DND-41 (cell line): ENCODE measurements around the gene PPARA.

ENCODE experiments used
- ATAC-seq: fragments of 200-7000 bp; cut with Tn5 transposase; 3 replicates; pipeline ENCODE4 v1.9.1; 2021; ENCODE audit warnings: low read depth; ENCODE audit not compliant: insufficient read depth
- DNase-seq: peaks from one replicate; pipeline ENCODE4 v3.0.0-alpha.2; 2020
- H2AFZ ChIP-seq: 2 replicates; pipeline ENCODE4 v1.6.0; 2012; ENCODE audit warnings: low read depth, low read length
- H3K27ac ChIP-seq: 2 replicates; pipeline ENCODE4 v1.5.1; 2012; ENCODE audit warnings: low read length, inconsistent platforms
- H3K27me3 ChIP-seq: fragments of 200-600 bp; sonication (generic); 2 replicates; pipeline ENCODE4 v1.6.0; 2012; ENCODE audit warnings: low read length, mild to moderate bottlenecking, inconsistent platforms; ENCODE audit not compliant: insufficient read depth, poor library complexity
- H3K36me3 ChIP-seq: 2 replicates; pipeline ENCODE4 v1.5.1; 2012; ENCODE audit warnings: low read length, inconsistent platforms; ENCODE audit not compliant: insufficient read depth
- H3K4me1 ChIP-seq: 2 replicates; pipeline ENCODE4 v1.5.1; 2012; ENCODE audit warnings: mild to moderate bottlenecking, low read length; ENCODE audit not compliant: insufficient read depth
- H3K4me2 ChIP-seq: 2 replicates; pipeline ENCODE4 v1.6.0; 2012; ENCODE audit warnings: mild to moderate bottlenecking, moderate library complexity, low read length, inconsistent platforms; ENCODE audit not compliant: insufficient read depth
- H3K4me3 ChIP-seq, 2 experiments: fragments of 200-600 bp in 1 of 2; shearing (Covaris generic) in 1 of 2; 2 replicates each; pipeline ENCODE4 v1.5.1; 2012 to 2016; ENCODE audit warnings: inconsistent platforms in 2 of 2, low read length in 2 of 2, mild to moderate bottlenecking in 2 of 2, low read depth in 1 of 2, moderate library complexity in 1 of 2
- H3K79me2 ChIP-seq: 2 replicates; pipeline ENCODE4 v1.6.0; 2012; ENCODE audit warnings: low read length, inconsistent platforms; ENCODE audit not compliant: insufficient read depth
- H3K9ac ChIP-seq: 2 replicates; pipeline ENCODE4 v1.6.0; 2012; ENCODE audit warnings: low read depth, mild to moderate bottlenecking, inconsistent platforms, low read length, moderate library complexity
- H3K9me3 ChIP-seq: 2 replicates; pipeline ENCODE4 v1.5.1; 2012; ENCODE audit warnings: low read length, moderate library complexity, mild to moderate bottlenecking, inconsistent platforms; ENCODE audit not compliant: insufficient read depth, severe bottlenecking
- H4K20me1 ChIP-seq: 2 replicates; pipeline ENCODE4 v1.6.0; 2012; ENCODE audit warnings: low read length; ENCODE audit not compliant: insufficient read depth
- CTCF ChIP-seq: IDR thresholded peaks from 2 replicates; pipeline ENCODE4 v1.5.1; 2012; ENCODE audit warnings: borderline replicate concordance, low read length, moderate library complexity, mild to moderate bottlenecking; ENCODE audit not compliant: poor library complexity, severe bottlenecking; ENCODE audit errors: extremely low read depth
- EZH2 ChIP-seq: IDR thresholded peaks from 3 replicates; pipeline ENCODE4 v1.6.1; 2012; ENCODE audit warnings: borderline replicate concordance, low read depth, mild to moderate bottlenecking, moderate library complexity, low read length, inconsistent platforms; ENCODE audit not compliant: severe bottlenecking

The PPARA gene

DNA sequence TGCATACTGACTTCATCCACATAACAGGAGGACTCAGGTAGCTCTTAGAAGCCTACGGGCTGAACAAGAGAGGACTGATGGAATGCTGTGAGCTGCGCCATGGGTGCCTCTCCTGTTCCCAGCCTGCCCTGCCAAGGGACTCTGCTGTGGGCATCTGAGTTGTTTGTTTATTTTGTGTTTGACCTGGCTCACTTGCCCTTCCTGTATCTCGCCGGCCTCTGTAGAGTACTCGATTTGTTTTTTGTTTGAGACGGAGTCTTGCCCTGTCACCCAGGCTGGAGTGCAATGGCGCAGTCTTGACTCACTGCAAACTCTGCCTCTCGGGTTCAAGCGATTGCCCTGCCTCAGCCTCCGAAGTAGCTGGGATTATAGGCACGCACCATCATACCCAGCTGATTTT lies 119.2 kb downstream of the PPARA start:
- Histone ChIP-seq H2AFZ (no peak overlapping the region), H3K9me3 (peaks cover 7% of the 10 kb centered on the region), H3K79me2 (peaks cover 5% of the 10 kb centered on the region; the same call in 1 of the 2 replicates), H3K4me3 (no peak overlapping the region), H4K20me1 (no peaks in the 10 kb centered on the region), H3K9ac (0 out of 2 replicates have a peak overlapping the region, but pooled peaks have one; percentile 12), H3K4me2 (peak overlapping the region; percentile 82), H3K27ac (peak overlapping the region; percentile 53; the same call in 1 of the 2 replicates), H3K27me3 (no peaks in the 10 kb centered on the region), H3K36me3 (peaks cover 29% of the 10 kb centered on the region), H3K4me1 (peaks cover 33% of the 10 kb centered on the region)
- DNase-seq, result no peak
- ATAC-seq, result no peak
- TF ChIP-seq CTCF (no peak), EZH2 (no peak)

GRCh38 chr22:46272196-46272595 lies 121.9 kb downstream of the PPARA start:
- ATAC-seq (no peak), DNase-seq (no peak)
- no peaks in the 10 kb centered on the region for H4K20me1 ChIP-seq
- TF ChIP-seq CTCF (no peak), EZH2 (no peak)
- no peak overlapping the region for H3K27ac ChIP-seq
- H3K4me3 ChIP-seq, result no peak overlapping the region
- peaks cover 5% of the 10 kb centered on the region; the same call in 1 of the 2 replicates for H3K79me2 ChIP-seq
- H3K4me1 ChIP-seq, result peaks cover 26% of the 10 kb centered on the region
- H3K9ac ChIP-seq, result no peak overlapping the region
- no peak overlapping the region for H2AFZ ChIP-seq
- peaks cover 47% of the 10 kb centered on the region for H3K36me3 ChIP-seq
- no peaks in the 10 kb centered on the region for H3K9me3 ChIP-seq
- no peak overlapping the region for H3K4me2 ChIP-seq
- H3K27me3 ChIP-seq, result no peaks in the 10 kb centered on the region

DNA sequence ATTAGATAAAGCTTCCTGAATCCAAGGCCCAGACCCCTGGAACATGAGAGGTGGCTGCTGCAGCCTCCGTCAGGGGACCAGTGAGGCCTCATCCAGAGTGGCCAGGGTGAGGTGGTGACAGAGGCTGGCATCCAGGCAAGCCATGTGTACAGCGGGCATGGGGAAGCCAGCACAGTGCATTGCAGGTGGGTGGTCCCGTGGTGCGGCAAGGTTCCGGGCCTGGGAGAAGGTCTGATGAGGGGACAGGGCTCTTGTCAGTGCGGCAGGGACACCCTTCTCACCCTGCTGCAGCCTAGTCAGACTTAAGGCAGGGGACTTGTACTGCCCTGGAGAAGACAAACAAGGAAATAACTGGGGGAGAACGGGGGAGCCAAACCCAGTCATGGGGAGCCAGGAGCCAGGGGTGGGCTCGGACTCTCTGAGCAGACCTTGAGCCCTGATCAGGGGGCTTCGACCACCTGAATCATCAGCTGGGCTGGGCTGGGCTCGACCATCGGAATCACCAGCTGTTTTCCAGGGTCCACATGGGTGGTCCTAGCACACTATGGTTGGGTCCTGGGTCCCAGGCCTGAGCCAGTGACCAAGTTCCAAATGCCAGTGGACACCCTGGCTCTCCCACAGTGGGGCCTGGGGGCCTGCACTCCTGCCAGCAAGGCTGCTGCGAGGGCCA lies 122.6 kb downstream of the PPARA start:
- Histone ChIP-seq H3K36me3 (peaks cover 51% of the 10 kb centered on the region), H3K9me3 (no peaks in the 10 kb centered on the region), H3K9ac (no peak overlapping the region), H3K79me2 (peaks cover 5% of the 10 kb centered on the region; the same call in 1 of the 2 replicates), H3K4me2 (no peak overlapping the region), H3K4me1 (peaks cover 21% of the 10 kb centered on the region), H3K27me3 (no peaks in the 10 kb centered on the region), H3K27ac (no peak overlapping the region), H2AFZ (no peak overlapping the region), H4K20me1 (no peaks in the 10 kb centered on the region), H3K4me3 (no peak overlapping the region)
- ATAC-seq (no peak), DNase-seq (no peak)
- no peak for TF ChIP-seq EZH2
- no peak for TF ChIP-seq CTCF
